Activated CD8-positive, alpha-beta T cell treated with anti-CD3 and anti-CD28 coated beads for 36 hours (primary cell): ENCODE measurements around the gene PDE6H. TPM values are rescaled to one million over a fixed set of nuclear protein-coding genes. Genes with fewer than 3 reads are reported as not detected.

ENCODE experiments used
- ATAC-seq: fragments of 200-7000 bp; cut with Tn5 transposase; one replicate; pipeline ENCODE4 v1.10.0; 2021; ENCODE audit warnings: mild to moderate bottlenecking, moderate library complexity
- CTCF ChIA-PET: fragments of 350-600 bp; sonication (Branson Sonifier 250); formaldehyde crosslinking; loops from one replicate; lab custom pipeline; 2021; ENCODE audit warnings: antibody characterized with exemption; lab: Charles Lee
- POLR2A ChIA-PET: fragments of 350-600 bp; sonication (Branson Sonifier 250); formaldehyde crosslinking; loops from one replicate; lab custom pipeline; 2021; ENCODE audit warnings: antibody characterized with exemption; lab: Charles Lee
- DNase-seq: peaks from one replicate; pipeline ENCODE4 v3.0.0-alpha.2; 2020
- H3K27ac Mint-ChIP-seq: one replicate; pipeline ENCODE4 v1.8.0; 2021; ENCODE audit warnings: mild to moderate bottlenecking, mixed read lengths
- H3K27me3 Mint-ChIP-seq: one replicate; pipeline ENCODE4 v1.8.0; 2021; ENCODE audit warnings: mixed read lengths
- H3K36me3 Mint-ChIP-seq: one replicate; pipeline ENCODE4 v1.8.0; 2021; ENCODE audit warnings: low read depth, mixed read lengths
- H3K4me1 Mint-ChIP-seq: one replicate; pipeline ENCODE4 v1.8.0; 2021; ENCODE audit warnings: low read depth, mixed read lengths
- H3K4me3 Mint-ChIP-seq: one replicate; pipeline ENCODE4 v1.8.0; 2021; ENCODE audit warnings: mild to moderate bottlenecking, moderate library complexity, mixed read lengths
- H3K9me3 Mint-ChIP-seq: one replicate; pipeline ENCODE4 v1.8.0; 2021; ENCODE audit warnings: mixed read lengths
- CTCF ChIP-seq: fragments of 200-600 bp; IDR thresholded peaks from one replicate; pipeline ENCODE4 v1.8.0; 2022; ENCODE audit warnings: antibody characterized with exemption, mild to moderate bottlenecking
- intact Hi-C: fragments of 100-400 bp; cut with micrococcal nuclease; formaldehyde crosslinking; loops from one replicate; pipeline ENCODE4 v1.10.0; 2022
- total RNA-seq, 2 experiments: library from RNA; stranded (reverse); gene quantifications; one replicate each; pipeline ENCODE4 v1.2.3, GENCODE V29; 2021

Gene PDE6H
- total RNA-seq, 2 experiments from 2014 or later = not detected

- POLR2A ChIA-PET = interaction anchor here (1.0 to 1.1 kb wide), 2 partner anchors 20 to 40 kb away, joined by 3 to 4 read pairs; no protein-coding TSS in a partner anchor
- Mint-ChIP-seq H3K27ac (peak overlapping the region; percentile 9), H3K4me3 (no peak overlapping the region), H3K4me1 (peaks cover 65% of the 10 kb centered on the region), H3K27me3 (no peaks in the 10 kb centered on the region), H3K9me3 (peaks cover 5% of the 10 kb centered on the region), H3K36me3 (peaks cover 84% of the 10 kb centered on the region)
- intact Hi-C loops = no loop called here
- DNase-seq = no peak
- CTCF ChIA-PET = no interaction called here
- no peak for ATAC-seq
- no peak for TF ChIP-seq CTCF
Observed at GRCh38 chr12:14941369-14941768, 31.5 kb upstream of the PDE6H start.

GRCh38 chr12:14942196-14942931, 30.5 kb upstream of the PDE6H start:
- intact Hi-C loops = no loop called here
- Mint-ChIP-seq H3K27ac (peak overlapping the region; percentile 9), H3K9me3 (peaks cover 4% of the 10 kb centered on the region), H3K36me3 (peaks cover 84% of the 10 kb centered on the region), H3K27me3 (no peaks in the 10 kb centered on the region), H3K4me3 (no peak overlapping the region), H3K4me1 (peaks cover 65% of the 10 kb centered on the region)
- TF ChIP-seq CTCF = no peak
- ATAC-seq (no peak), DNase-seq (no peak)
- ChIA-PET POLR2A (interaction anchor here (1.1 kb wide), 1 partner anchor 12 kb away, joined by 5 read pairs; no protein-coding TSS in a partner anchor), CTCF (no interaction called here)

- intact Hi-C loops = loop anchor here (2.0 kb wide), 1 partner anchor 15 kb away; the partner anchor contains the start of gene ARHGDIB
- TF ChIP-seq CTCF = no peak
- Mint-ChIP-seq H3K36me3 (peaks cover 88% of the 10 kb centered on the region), H3K4me1 (peaks cover 65% of the 10 kb centered on the region), H3K9me3 (no peaks in the 10 kb centered on the region), H3K4me3 (peak overlapping the region; percentile 18), H3K27ac (peak overlapping the region; percentile 97), H3K27me3 (no peaks in the 10 kb centered on the region)
- no peak for DNase-seq
- ChIA-PET POLR2A (interaction anchor here (0.6 to 1.7 kb wide), 6 partner anchors 8 to 176 kb away, joined by 3 to 6 read pairs (median 3); partner anchors contain the start of gene WBP11), CTCF (interaction anchor here (0.8 to 1.7 kb wide), 3 partner anchors 12 to 34 kb away, joined by 3 to 4 read pairs (median 3); partner anchors contain the start of gene ARHGDIB)
- no peak for ATAC-seq
Observed at GRCh38 chr12:14946162-14946561, 26.7 kb upstream of the PDE6H start.

GRCh38 chr12:14946861-14947260, 26.0 kb upstream of the PDE6H start:
- H3K27me3 Mint-ChIP-seq = no peaks in the 10 kb centered on the region
- H3K4me1 Mint-ChIP-seq = peaks cover 71% of the 10 kb centered on the region
- intact Hi-C loops = loop anchor here (2.0 kb wide), 1 partner anchor 14 kb away; the partner anchor contains the start of gene ARHGDIB
- ChIA-PET POLR2A (interaction anchor here (0.6 to 3.8 kb wide), 4 partner anchors 12 to 79 kb away, joined by 3 to 41 read pairs (median 4); partner anchors contain the start of gene ARHGDIB), CTCF (interaction anchor here (0.8 to 2.6 kb wide), 4 partner anchors 8 to 35 kb away, joined by 3 to 11 read pairs (median 3); partner anchors contain the start of genes ARHGDIB and ERP27)
- ATAC-seq = no peak
- peak overlapping the region; percentile 68 for H3K4me3 Mint-ChIP-seq
- no peak for TF ChIP-seq CTCF
- peaks cover 88% of the 10 kb centered on the region for H3K36me3 Mint-ChIP-seq
- peak overlapping the region; percentile 97 for H3K27ac Mint-ChIP-seq
- no peak for DNase-seq
- H3K9me3 Mint-ChIP-seq = no peaks in the 10 kb centered on the region
